SK-N-SH treated with all-trans-retinoic acid at 6 μM for 48 hours (cell line): ENCODE measurements around the gene PPM1D.

Source experiments
- GLIS3 ChIP-seq: fragments of 250-450 bp; sonication (Bioruptor Pico); IDR thresholded peaks from 2 replicates; pipeline ENCODE4 v1.5.0; 2020; ENCODE audit warnings: mild to moderate bottlenecking, moderate library complexity
- ZFP30 ChIP-seq: fragments of 450-650 bp; formaldehyde crosslinking; IDR thresholded peaks from 2 replicates; pipeline ENCODE4 v1.5.0; 2022; ENCODE audit warnings: mild to moderate bottlenecking, moderate library complexity
- ZNF70 ChIP-seq: fragments of 450-650 bp; formaldehyde crosslinking; IDR thresholded peaks from 2 replicates; pipeline ENCODE4 v1.5.0; 2020; ENCODE audit warnings: mild to moderate bottlenecking, moderate library complexity

DNA sequence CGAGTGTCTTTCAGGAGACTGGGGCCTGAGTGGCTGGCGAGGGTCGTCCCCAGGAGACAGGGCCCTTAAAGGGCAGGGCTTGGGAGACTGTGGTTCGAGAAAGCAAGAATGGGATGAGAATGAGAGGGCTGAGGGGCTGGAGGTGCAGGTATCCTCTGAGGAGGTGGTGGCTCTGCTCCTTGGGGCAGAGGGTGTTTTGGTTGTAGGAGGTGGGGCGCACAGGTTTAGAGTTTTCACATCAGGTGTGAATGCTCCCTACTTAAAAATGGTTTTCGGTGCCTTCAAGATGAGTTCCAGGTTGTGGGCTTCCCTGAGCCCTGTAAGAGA is 78.1 kb downstream of the PPM1D start:
- TF ChIP-seq ZNF70 (CRISPR knock-in tag) (no peak), GLIS3 (CRISPR knock-in tag) (no peak), ZFP30 (CRISPR knock-in tag) (no peak)
